Lower leg skin (tissue), 4 donors: Measurements from ENCODE around the gene MRPL17. TPM values are rescaled to one million over a fixed set of nuclear protein-coding genes. Genes with fewer than 3 reads are reported as not detected.
"Not testable (repeated sequence)": the region's sequence is repeated elsewhere in the genome, so short reads cannot be mapped to it uniquely, and the experiment has no call there.

Experiments used
- DNase-seq, 2 donors: peaks; one replicate each; pipeline ENCODE4 v3.0.0-alpha.2; 2019; ENCODE audit warnings: low spot score in 2 of 2
- H3K4me3 ChIP-seq: fragments of 200-600 bp; sonication (generic); 2 replicates; pipeline ENCODE4 v1.5.1; 2017; ENCODE audit warnings: mild to moderate bottlenecking, low read depth; ENCODE audit not compliant: poor library complexity, severe bottlenecking
- POLR2A ChIP-seq, 2 donors: fragments of 450-650 bp; IDR thresholded peaks; one replicate each; pipeline ENCODE4 v1.6.1; 2016 to 2017; ENCODE audit warnings: antibody characterized with exemption in 2 of 2, mild to moderate bottlenecking in 1 of 2, moderate library complexity in 1 of 2
- WGBS, 2 donors: methylation state at CpG; one replicate each; pipeline ENCODE4 v1.1.5; 2018; 5-methylcytosine and 5-hydroxymethylcytosine counted together
- intact Hi-C: fragments of 100-400 bp; cut with DNase I; formaldehyde crosslinking; loops from one replicate; pipeline ENCODE4 v1.15.0; 2023; ENCODE audit warnings: low total_unique reads
- total RNA-seq, 4 donors: library from RNA; depleted of rRNA; stranded (reverse); fragments of >200 nt; gene quantifications; one replicate each; pipeline ENCODE4 v1.1.0, GENCODE V29; 2016
- TF ChIP-seq, protein P1 (sequence below), 3 donors: fragments of 450-650 bp; IDR thresholded peaks; one replicate each; pipeline ENCODE4 v1.5.1; 2016; ENCODE audit warnings: antibody characterized with exemption in 3 of 3, mild to moderate bottlenecking in 3 of 3, moderate library complexity in 2 of 3

The MRPL17 gene
- total RNA-seq, 4 donors from 2014 or later = 16.8 to 115 (median 30.5) TPM

DNA sequence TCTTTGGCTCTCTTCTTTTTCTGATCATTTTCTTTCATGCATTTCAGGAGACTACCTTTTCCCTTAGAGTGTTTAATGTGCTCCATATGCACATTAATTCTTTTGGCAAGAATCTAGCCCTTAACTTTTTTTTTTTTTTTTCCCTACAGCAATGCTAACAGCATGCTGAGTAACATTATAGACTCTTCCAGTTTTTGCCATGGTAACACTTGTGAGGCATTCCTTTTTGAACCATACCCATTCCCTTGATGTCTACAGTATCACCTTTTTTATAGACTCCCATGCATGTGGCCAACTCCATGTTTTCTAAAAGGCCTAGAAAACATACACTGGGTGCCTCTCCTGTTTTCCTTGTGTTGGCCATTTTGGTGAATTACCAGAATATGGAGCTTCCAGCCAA lies 2.9 kb upstream of the MRPL17 start:
- TF ChIP-seq, protein P1, sequence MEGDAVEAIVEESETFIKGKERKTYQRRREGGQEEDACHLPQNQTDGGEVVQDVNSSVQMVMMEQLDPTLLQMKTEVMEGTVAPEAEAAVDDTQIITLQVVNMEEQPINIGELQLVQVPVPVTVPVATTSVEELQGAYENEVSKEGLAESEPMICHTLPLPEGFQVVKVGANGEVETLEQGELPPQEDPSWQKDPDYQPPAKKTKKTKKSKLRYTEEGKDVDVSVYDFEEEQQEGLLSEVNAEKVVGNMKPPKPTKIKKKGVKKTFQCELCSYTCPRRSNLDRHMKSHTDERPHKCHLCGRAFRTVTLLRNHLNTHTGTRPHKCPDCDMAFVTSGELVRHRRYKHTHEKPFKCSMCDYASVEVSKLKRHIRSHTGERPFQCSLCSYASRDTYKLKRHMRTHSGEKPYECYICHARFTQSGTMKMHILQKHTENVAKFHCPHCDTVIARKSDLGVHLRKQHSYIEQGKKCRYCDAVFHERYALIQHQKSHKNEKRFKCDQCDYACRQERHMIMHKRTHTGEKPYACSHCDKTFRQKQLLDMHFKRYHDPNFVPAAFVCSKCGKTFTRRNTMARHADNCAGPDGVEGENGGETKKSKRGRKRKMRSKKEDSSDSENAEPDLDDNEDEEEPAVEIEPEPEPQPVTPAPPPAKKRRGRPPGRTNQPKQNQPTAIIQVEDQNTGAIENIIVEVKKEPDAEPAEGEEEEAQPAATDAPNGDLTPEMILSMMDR (IDR thresholded peaks at IDR 0.05) = no peak
- TF ChIP-seq POLR2A (IDR thresholded peaks at IDR 0.05) = no peak

DNA sequence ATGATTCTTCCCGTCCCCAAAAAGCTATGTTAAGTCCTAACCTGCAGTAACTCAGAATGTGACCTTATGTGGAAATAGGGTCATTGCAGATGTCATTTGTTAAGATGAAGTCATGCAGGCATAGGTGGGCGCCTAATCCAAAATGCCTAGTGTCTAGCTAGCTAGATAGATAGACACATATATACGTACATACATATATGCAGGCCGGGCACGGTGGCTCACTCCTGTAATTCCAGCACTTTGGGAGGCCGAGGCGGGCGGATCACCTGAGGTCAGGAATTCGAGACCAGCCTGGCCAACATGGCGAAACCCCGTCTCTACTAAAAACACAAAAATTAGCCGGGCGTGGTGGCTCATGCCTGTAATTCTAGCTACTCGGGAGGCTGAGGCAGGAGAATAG lies 928 bp upstream of the MRPL17 start:
- not testable (repeated sequence) for DNase-seq

More for the DNA sequence above, 2.9 kb upstream of the MRPL17 start:
- intact Hi-C loops = no loop called here
- H3K4me3 ChIP-seq = no peak overlapping the region
- DNase-seq = no peak

GRCh38 chr11:6682591-6682935 lies 577 bp downstream of the MRPL17 start:
- no peak for TF ChIP-seq POLR2A (IDR thresholded peaks at IDR 0.05)
- TF ChIP-seq, protein P1 (IDR thresholded peaks at IDR 0.05) = no peak
- WGBS, 2 donors = 0 to 1% methylated on average over 10 of the region's 10 CpGs
- DNase-seq = no peak
- intact Hi-C loops = no loop called here
- H3K4me3 ChIP-seq = peak overlapping the region; percentile 93

More for the DNA sequence above, 928 bp upstream of the MRPL17 start:
- H3K4me3 ChIP-seq, intact Hi-C loops: not testable (repeated sequence)
- WGBS, 2 donors = 91% methylated on average over 14 of the region's 14 CpGs

DNA sequence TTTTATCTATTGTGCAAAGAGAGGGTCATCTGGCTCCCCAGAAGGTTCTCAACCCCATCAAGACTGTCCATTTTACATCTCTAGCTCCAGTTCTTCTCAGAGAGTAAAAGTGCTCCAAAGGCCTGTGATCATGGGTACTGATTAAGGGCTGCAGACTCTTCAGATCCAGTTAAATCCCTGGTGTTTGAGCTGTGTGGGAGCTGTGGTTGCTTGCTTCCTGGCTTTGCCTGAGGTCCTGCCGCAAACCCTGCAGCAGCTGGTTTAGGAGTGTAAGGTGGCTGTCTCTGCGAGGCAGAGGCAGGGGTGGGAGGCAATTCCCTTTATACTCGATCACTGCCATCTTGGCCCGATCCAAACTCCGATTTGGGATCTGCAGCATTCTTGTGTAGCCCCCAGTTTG lies 1.2 kb downstream of the MRPL17 start:
- WGBS, 2 donors = 15 to 24% methylated on average over 4 to 5 of the region's 5 CpGs
- TF ChIP-seq, protein P1 (IDR thresholded peaks at IDR 0.05) = no peak
- TF ChIP-seq POLR2A (IDR thresholded peaks at IDR 0.05) = no peak

GRCh38 chr11:6681505-6681904 lies 1.6 kb downstream of the MRPL17 start:
- TF ChIP-seq, protein P1 (IDR thresholded peaks at IDR 0.05) = no peak
- TF ChIP-seq POLR2A (IDR thresholded peaks at IDR 0.05) = no peak
- DNase-seq = no peak
- intact Hi-C loops = no loop called here
- no peak overlapping the region for H3K4me3 ChIP-seq
- 53 to 68% methylated on average over 1 of the region's 1 CpG for WGBS, 2 donors

More for the DNA sequence above, 1.2 kb downstream of the MRPL17 start:
- no peak overlapping the region for H3K4me3 ChIP-seq
- DNase-seq = no peak
- intact Hi-C loops = no loop called here

GRCh38 chr11:6677018-6677417 lies 6.1 kb downstream of the MRPL17 start:
- intact Hi-C loops = no loop called here
- no peak overlapping the region for H3K4me3 ChIP-seq
- no peak for DNase-seq
- TF ChIP-seq, protein P1 (IDR thresholded peaks at IDR 0.05) = no peak
- TF ChIP-seq POLR2A (IDR thresholded peaks at IDR 0.05) = no peak
- WGBS, 2 donors = 76 to 79% methylated on average over 3 of the region's 3 CpGs
